GM20000 (cell line): Measurements from ENCODE around the gene NIM1K.

ENCODE experiments used
- DNase-seq: peaks from one replicate; pipeline ENCODE4 v3.0.0; 2012; ENCODE audit warnings: low spot score
- TF ChIP-seq, protein P1 (sequence below): IDR thresholded peaks from 2 replicates; pipeline ENCODE4 v1.5.1; 2012; ENCODE audit warnings: mild to moderate bottlenecking, control low read depth; ENCODE audit errors: extremely low read depth, missing control alignments

The NIM1K gene

DNA sequence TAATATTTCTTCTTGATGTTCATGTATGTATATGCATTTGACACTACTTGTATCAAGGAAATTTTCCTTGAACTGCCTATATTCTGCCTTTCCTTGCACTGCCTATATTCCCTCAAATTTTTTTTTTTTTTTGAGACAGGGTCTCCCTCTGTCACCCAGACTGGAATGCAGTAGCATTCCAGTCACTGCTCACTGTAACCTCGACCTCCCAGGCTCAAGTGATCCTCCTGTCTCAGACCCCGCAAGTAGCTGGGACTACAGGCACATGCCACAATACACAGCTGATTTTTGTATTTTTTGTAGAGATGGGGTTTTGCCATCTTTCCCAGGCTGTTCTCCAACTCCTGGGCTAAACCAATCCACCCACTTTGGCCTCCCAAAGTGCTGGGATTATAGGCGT lies 117.1 kb downstream of the NIM1K start:
- TF ChIP-seq, protein P1, sequence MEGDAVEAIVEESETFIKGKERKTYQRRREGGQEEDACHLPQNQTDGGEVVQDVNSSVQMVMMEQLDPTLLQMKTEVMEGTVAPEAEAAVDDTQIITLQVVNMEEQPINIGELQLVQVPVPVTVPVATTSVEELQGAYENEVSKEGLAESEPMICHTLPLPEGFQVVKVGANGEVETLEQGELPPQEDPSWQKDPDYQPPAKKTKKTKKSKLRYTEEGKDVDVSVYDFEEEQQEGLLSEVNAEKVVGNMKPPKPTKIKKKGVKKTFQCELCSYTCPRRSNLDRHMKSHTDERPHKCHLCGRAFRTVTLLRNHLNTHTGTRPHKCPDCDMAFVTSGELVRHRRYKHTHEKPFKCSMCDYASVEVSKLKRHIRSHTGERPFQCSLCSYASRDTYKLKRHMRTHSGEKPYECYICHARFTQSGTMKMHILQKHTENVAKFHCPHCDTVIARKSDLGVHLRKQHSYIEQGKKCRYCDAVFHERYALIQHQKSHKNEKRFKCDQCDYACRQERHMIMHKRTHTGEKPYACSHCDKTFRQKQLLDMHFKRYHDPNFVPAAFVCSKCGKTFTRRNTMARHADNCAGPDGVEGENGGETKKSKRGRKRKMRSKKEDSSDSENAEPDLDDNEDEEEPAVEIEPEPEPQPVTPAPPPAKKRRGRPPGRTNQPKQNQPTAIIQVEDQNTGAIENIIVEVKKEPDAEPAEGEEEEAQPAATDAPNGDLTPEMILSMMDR = no peak

DNA sequence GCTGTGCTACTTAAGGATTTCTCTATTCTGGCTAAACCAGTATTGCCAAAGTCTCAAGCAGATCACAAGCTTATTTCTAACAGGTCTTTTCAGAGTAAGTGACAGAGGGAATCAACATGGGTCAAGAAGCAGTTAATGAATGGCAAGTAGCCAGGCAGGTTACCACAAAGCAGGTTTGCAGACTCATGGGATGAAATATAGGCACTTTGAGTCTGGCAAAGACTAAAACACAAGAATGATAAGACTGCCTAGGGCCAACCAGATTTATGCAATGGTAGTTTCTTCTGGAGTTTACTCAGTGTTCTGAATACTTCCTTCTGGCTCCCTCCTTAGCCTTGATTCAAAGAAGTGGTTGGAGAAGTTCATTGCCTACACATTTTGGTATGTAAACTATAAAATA lies 117.6 kb downstream of the NIM1K start:
- no peak for DNase-seq
- TF ChIP-seq, protein P1 = no peak

More for the DNA sequence above, 117.1 kb downstream of the NIM1K start:
- DNase-seq = no peak

DNA sequence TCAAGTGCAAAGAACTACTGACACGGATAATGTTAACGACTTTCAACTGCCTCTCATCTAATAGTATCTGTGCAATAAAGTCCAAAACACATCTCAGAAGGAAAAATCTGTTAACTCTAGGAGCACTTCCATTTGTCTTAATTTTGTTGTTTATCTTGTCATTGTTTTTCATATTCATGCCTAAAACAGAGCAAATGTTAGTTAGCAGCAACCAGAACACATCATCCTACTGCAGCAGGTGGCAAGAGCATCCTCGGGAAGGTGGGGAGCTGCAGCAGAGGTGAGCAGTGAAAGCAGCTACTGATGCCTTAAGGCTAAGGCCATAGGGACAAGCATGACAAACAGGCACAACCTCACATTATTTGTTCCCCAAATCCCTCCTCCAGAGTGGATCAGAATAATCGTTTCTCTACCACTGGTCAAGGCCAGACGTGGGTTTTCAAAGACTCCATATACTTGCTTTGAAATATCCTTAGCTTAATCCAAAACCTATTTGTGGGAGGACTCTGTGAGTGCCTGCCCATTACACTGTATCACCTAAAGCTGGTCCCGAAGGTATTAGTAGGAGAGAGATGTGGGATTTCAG lies 120.1 kb downstream of the NIM1K start:
- DNase-seq = no peak
- TF ChIP-seq, protein P1 = no peak

DNA sequence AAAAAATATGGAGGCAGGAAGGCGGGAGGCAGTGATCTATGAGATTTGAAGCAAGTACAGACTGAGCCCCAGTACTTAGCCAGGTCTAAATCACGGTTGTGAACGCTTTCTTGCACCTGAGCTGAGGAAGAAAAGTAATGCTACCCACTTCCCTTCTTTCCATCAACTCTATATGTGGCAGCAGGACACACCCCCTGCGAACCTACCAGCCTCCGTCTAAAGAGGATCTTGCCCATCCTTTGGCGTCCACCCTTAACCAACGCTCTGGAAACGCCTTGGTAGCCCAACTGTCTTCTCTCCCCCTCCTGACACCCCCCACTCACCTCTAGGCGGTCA lies 120.6 kb downstream of the NIM1K start:
- DNase-seq = no peak
- TF ChIP-seq, protein P1 = no peak

DNA sequence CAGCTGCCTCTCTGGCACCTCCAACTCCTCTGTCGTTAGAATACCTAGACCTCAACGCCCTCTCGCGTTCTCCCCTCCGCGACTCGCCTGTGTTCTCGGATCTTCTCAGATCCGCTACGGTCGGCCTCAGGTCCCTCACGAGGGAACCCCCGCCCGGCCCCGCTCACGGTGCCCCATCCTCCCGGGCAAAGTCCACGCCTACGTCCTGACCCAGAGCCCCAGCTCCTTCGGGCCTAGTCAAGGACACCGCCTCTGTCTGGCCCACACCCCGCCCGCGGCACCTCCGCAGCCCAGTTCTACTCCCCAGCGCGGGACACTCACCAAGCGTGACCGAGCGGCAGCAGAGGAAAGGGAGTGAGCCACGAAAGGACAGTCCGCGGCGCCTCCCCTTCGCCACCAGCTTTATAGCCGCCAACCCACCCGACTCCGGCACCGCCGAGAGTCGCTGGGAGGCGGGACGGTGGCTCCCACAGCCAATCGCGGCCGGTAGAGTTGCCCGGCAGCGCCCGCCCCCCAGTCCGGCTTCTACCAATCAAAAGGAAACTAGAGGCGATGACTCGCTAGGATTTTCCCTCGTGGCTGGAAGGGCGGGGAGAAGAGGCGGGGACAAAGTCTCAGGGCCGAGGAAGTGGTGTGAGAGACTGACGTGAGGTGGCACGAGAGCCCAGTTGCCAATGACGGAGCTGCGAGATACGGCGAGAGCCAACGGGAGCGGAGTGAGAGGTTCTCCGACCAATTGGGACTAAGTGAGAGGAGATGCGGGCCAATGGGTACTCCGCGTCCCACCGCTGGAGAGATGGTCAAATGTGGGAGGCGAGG lies 121.2 kb downstream of the NIM1K start, which contains the start of gene HMGCS1:
HMGCS1 (minus strand) TSS at position 378 of the 819 bp plus-strand sequence. CDS start 14,447 bp downstream, outside the sequence.
- peak; percentile 92 for DNase-seq
- TF ChIP-seq, protein P1 = no peak

DNA sequence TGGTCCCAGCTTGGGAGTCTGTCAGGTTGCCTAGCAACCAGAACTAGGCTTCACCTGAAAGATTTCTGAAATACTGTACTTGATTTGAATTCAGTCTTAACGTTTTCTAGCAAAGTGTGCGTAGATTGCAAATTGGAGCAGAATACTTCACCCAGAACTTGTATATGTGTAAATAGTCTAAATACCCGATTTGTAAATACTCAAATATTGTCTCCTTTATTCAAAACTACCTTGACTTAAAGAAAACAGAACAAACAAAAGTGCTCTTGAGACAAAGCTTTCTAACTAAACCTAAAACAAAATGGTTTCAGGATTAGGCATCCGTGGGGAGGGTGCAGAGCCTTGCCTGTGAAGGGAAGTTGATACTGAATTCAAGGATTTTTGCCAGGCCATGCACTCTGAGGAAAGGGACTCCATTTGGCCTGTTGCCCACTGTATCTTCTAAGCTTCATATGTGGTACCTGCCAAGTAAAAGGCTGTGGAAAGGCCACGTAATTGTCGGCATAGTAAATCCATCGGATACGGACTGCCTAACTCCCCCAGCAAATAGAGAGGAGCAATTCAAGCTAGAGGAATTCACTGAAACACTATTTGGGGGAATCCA lies 121.9 kb downstream of the NIM1K start:
- no peak for DNase-seq
- TF ChIP-seq, protein P1 = no peak

DNA sequence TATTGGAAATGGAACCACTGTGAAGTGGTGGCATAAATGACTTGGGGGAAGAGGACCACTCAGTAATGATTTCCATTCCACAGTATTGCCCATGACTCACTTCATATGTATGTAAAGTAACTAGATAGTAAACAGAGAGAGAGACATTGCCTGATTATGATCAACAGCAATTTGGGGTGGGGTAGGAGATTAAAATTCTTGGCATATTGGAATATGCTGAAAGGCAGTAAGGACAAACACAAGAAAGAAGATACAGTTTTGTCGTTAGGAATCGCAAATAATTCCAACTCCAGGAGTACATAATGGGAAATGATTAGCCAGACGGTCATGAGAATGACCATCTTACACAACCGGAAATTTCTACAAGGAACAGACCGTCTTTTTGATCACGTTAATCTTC lies 122.7 kb downstream of the NIM1K start:
- DNase-seq = no peak
- TF ChIP-seq, protein P1 = no peak
